ENCODE results near the gene SACM1L.

- TF ChIP-seq POLR2AphosphoS5 (IDR thresholded peaks at IDR 0.05; ENCODE audit: low read depth, low read length) (no peak), REST (IDR thresholded peaks at IDR 0.05; ENCODE audit: insufficient read depth in 1 of 2, low read depth in 2 of 2, low read length in 2 of 2) (no peak), SIN3A (IDR thresholded peaks at IDR 0.05; ENCODE audit: borderline replicate concordance, insufficient read depth, low read length) (no peak), TAF1 (IDR thresholded peaks at IDR 0.05; ENCODE audit: borderline replicate concordance, insufficient read depth, low read length) (no peak)
These were observed 82.1 kb downstream of the SACM1L start for GRCh38 chr3:45771166-45771775.

Measured in PFSK-1 (cell line).